Smooth muscle cell (in vitro differentiated cells): Measurements from ENCODE around the gene SBF2. TPM values are rescaled to one million over a fixed set of nuclear protein-coding genes. Genes with fewer than 3 reads are reported as not detected.

Source experiments
- DNase-seq: peaks from one replicate; lab custom pipeline; 2025; ENCODE audit not compliant: unreplicated experiment; lab: John Stamatoyannopoulos, UW
- H2AFZ ChIP-seq: fragments of 200-600 bp; sonication (generic); 2 replicates; pipeline ENCODE4 v1.6.0; 2016; ENCODE audit warnings: antibody characterized with exemption, low read depth, mild to moderate bottlenecking
- H3F3A ChIP-seq: fragments of 200-600 bp; sonication (generic); 2 replicates; pipeline ENCODE4 v1.6.0; 2017; ENCODE audit warnings: antibody characterized with exemption, low read depth
- H3K27ac ChIP-seq: fragments of 200-600 bp; sonication (generic); 2 replicates; pipeline ENCODE4 v1.5.1; 2016; ENCODE audit warnings: low read depth, mild to moderate bottlenecking
- H3K27me3 ChIP-seq: fragments of 200-600 bp; sonication (generic); 2 replicates; pipeline ENCODE4 v1.6.1; 2016; ENCODE audit warnings: low read depth, mild to moderate bottlenecking
- H3K36me3 ChIP-seq: fragments of 200-600 bp; sonication (generic); 2 replicates; pipeline ENCODE4 v1.5.1; 2016; ENCODE audit warnings: low read depth
- H3K4me1 ChIP-seq: fragments of 200-600 bp; sonication (generic); 2 replicates; pipeline ENCODE4 v1.5.1; 2016; ENCODE audit warnings: low read depth
- H3K4me2 ChIP-seq: fragments of 200-600 bp; sonication (generic); 2 replicates; pipeline ENCODE4 v1.6.0; 2016; ENCODE audit warnings: mild to moderate bottlenecking
- H3K4me3 ChIP-seq: fragments of 200-600 bp; sonication (generic); 2 replicates; pipeline ENCODE4 v1.5.1; 2016; ENCODE audit warnings: mild to moderate bottlenecking
- H3K79me2 ChIP-seq: fragments of 200-600 bp; sonication (generic); 2 replicates; pipeline ENCODE4 v1.6.0; 2016; ENCODE audit warnings: low read depth, mild to moderate bottlenecking
- H3K9ac ChIP-seq: fragments of 200-600 bp; sonication (generic); 2 replicates; pipeline ENCODE4 v1.6.0; 2016; ENCODE audit warnings: low read depth
- H3K9me3 ChIP-seq: fragments of 200-600 bp; sonication (generic); replicated peaks from 2 replicates; pipeline ENCODE4 v1.5.1; 2016; ENCODE audit warnings: low read depth
- H4K20me1 ChIP-seq: fragments of 200-600 bp; sonication (generic); 2 replicates; pipeline ENCODE4 v1.6.0; 2016; ENCODE audit warnings: low read depth
- CTCF ChIP-seq: fragments of 200-600 bp; sonication (generic); IDR thresholded peaks from 2 replicates; pipeline ENCODE4 v1.5.1; 2017; ENCODE audit warnings: borderline replicate concordance, mild to moderate bottlenecking, antibody characterized with exemption; ENCODE audit not compliant: insufficient read depth, poor library complexity, severe bottlenecking
- WGBS: methylation state at CpG from one replicate; pipeline ENCODE4 v1.1.7; 2016; ENCODE audit warnings: low lambda C conversion rate; 5-methylcytosine and 5-hydroxymethylcytosine counted together
- polyA plus RNA-seq: library from polyadenylated mRNA; unstranded; fragments of >200 nt; fragmentation: Nextera tagmentation; extraction: Ambion mirVana; gene quantifications from 2 replicates; pipeline ENCODE4 v1.2.1, GENCODE V29; 2016
- total RNA-seq: library from RNA; depleted of rRNA; stranded (reverse); fragments of >200 nt; gene quantifications from 2 replicates; pipeline ENCODE4 v1.2.3, GENCODE V29; 2014

The SBF2 gene
- total and polyA plus RNA-seq, 2 experiments from 2014 or later: 19.0 to 80.7 TPM

GRCh38 chr11:10155793-10156490 lies 138.1 kb downstream of the SBF2 start:
- peaks cover 11% of the 10 kb centered on the region for H3K36me3 ChIP-seq
- H3K4me3 ChIP-seq: no peak overlapping the region
- H3K27ac ChIP-seq: no peak overlapping the region
- H3K27me3 ChIP-seq: no peaks in the 10 kb centered on the region
- H3K4me2 ChIP-seq: no peak overlapping the region
- no peaks in the 10 kb centered on the region for H3K4me1 ChIP-seq
- H2AFZ ChIP-seq: no peak overlapping the region
- WGBS: 92% methylated on average over 17 of the region's 17 CpGs
- H3K79me2 ChIP-seq: peaks cover 56% of the 10 kb centered on the region
- no peaks in the 10 kb centered on the region for H3F3A ChIP-seq
- TF ChIP-seq CTCF: no peak
- H3K9me3 ChIP-seq: peaks cover 3% of the 10 kb centered on the region
- H3K9ac ChIP-seq: no peak overlapping the region
- H4K20me1 ChIP-seq: peaks cover 37% of the 10 kb centered on the region
- DNase-seq: no peak

GRCh38 chr11:10150800-10151199 lies 143.2 kb downstream of the SBF2 start:
- Histone ChIP-seq H3K9ac (no peak overlapping the region), H3K4me2 (no peak overlapping the region), H3K27me3 (no peaks in the 10 kb centered on the region), H3K9me3 (no peaks in the 10 kb centered on the region), H4K20me1 (peaks cover 37% of the 10 kb centered on the region), H3F3A (no peaks in the 10 kb centered on the region), H2AFZ (no peak overlapping the region), H3K4me3 (no peak overlapping the region), H3K36me3 (no peaks in the 10 kb centered on the region), H3K27ac (no peak overlapping the region), H3K4me1 (no peaks in the 10 kb centered on the region), H3K79me2 (peaks cover 49% of the 10 kb centered on the region)
- no peak for TF ChIP-seq CTCF
- 95% methylated on average over 2 of the region's 2 CpGs for WGBS
- no peak for DNase-seq

GRCh38 chr11:10149553-10149952 lies 144.5 kb downstream of the SBF2 start:
- TF ChIP-seq CTCF: no peak

GRCh38 chr11:10147195-10147594 lies 146.8 kb downstream of the SBF2 start:
- no peaks in the 10 kb centered on the region for H3K4me1 ChIP-seq
- TF ChIP-seq CTCF: no peak
- no peak overlapping the region for H3K9ac ChIP-seq
- no peak overlapping the region for H2AFZ ChIP-seq
- H3K9me3 ChIP-seq: no peaks in the 10 kb centered on the region
- no peak for DNase-seq
- peaks cover 46% of the 10 kb centered on the region for H3K79me2 ChIP-seq
- H3K27me3 ChIP-seq: no peaks in the 10 kb centered on the region
- no peak overlapping the region for H3K4me3 ChIP-seq
- H3K27ac ChIP-seq: no peak overlapping the region
- H3K36me3 ChIP-seq: no peaks in the 10 kb centered on the region
- peaks cover 56% of the 10 kb centered on the region for H4K20me1 ChIP-seq
- H3K4me2 ChIP-seq: no peak overlapping the region
- H3F3A ChIP-seq: no peaks in the 10 kb centered on the region
- WGBS: 100% methylated on average over 3 of the region's 3 CpGs

More at GRCh38 chr11:10149553-10149952, 144.5 kb downstream of the SBF2 start:
- Histone ChIP-seq H3K9me3 (no peaks in the 10 kb centered on the region), H2AFZ (no peak overlapping the region), H3K79me2 (peaks cover 50% of the 10 kb centered on the region), H3K4me3 (no peak overlapping the region), H3K27me3 (no peaks in the 10 kb centered on the region), H3K9ac (no peak overlapping the region), H3F3A (no peaks in the 10 kb centered on the region), H3K36me3 (no peaks in the 10 kb centered on the region), H3K4me2 (no peak overlapping the region), H3K27ac (no peak overlapping the region), H3K4me1 (no peaks in the 10 kb centered on the region), H4K20me1 (peaks cover 45% of the 10 kb centered on the region)
- DNase-seq: no peak
